H9 (cell line): ENCODE data around the gene ZMYND12. TPM values are rescaled to one million over a fixed set of nuclear protein-coding genes. Genes with fewer than 3 reads are reported as not detected.

Experiments
- DNase-seq: peaks from one replicate; pipeline ENCODE4 v3.0.0-alpha.2; 2017
- H2AFZ ChIP-seq: one replicate; pipeline ENCODE4 v1.6.1; 2013; ENCODE audit warnings: mild to moderate bottlenecking, low read length, control low read depth, moderate library complexity
- H2AK5ac ChIP-seq: 2 replicates; pipeline ENCODE4 v1.6.1; 2013; ENCODE audit warnings: low read length, control low read depth, mixed read lengths; ENCODE audit not compliant: insufficient read length
- H2BK120ac ChIP-seq: one replicate; pipeline ENCODE4 v1.6.1; 2013; ENCODE audit warnings: low read depth, mild to moderate bottlenecking, low read length, control low read depth, inconsistent platforms; ENCODE audit not compliant: poor library complexity, severe bottlenecking
- H2BK12ac ChIP-seq: 2 replicates; pipeline ENCODE4 v1.6.1; 2013; ENCODE audit warnings: low read length, control low read depth, mixed read lengths, low read depth; ENCODE audit not compliant: insufficient read length
- H2BK15ac ChIP-seq: 2 replicates; pipeline ENCODE4 v1.6.1; 2013; ENCODE audit warnings: low read depth, low read length, control low read depth
- H2BK20ac ChIP-seq: one replicate; pipeline ENCODE4 v1.6.1; 2013; ENCODE audit warnings: low read depth, mild to moderate bottlenecking, low read length, control low read depth, inconsistent platforms; ENCODE audit not compliant: poor library complexity, severe bottlenecking
- H2BK5ac ChIP-seq: 2 replicates; pipeline ENCODE4 v1.6.1; 2013; ENCODE audit warnings: low read length, control low read depth, mixed read lengths; ENCODE audit not compliant: insufficient read length
- H3K14ac ChIP-seq: 2 replicates; pipeline ENCODE4 v1.6.1; 2013; ENCODE audit warnings: low read length, control low read depth; ENCODE audit not compliant: insufficient read depth
- H3K18ac ChIP-seq: 2 replicates; pipeline ENCODE4 v1.6.1; 2013; ENCODE audit warnings: low read depth, mild to moderate bottlenecking, mixed read lengths, low read length, control low read depth; ENCODE audit not compliant: insufficient read length
- H3K23ac ChIP-seq: 2 replicates; pipeline ENCODE4 v1.6.1; 2013; ENCODE audit warnings: low read length, control low read depth, mixed read lengths, low read depth; ENCODE audit not compliant: insufficient read length
- H3K23me2 ChIP-seq: 2 replicates; pipeline ENCODE4 v1.6.1; 2013; ENCODE audit warnings: low read depth, mild to moderate bottlenecking, mixed read lengths, low read length, control low read depth; ENCODE audit not compliant: insufficient read length, poor library complexity, severe bottlenecking
- H3K27ac ChIP-seq: 2 replicates; pipeline ENCODE4 v1.5.1; 2013; ENCODE audit warnings: low read length, control low read depth, mixed read lengths, low read depth; ENCODE audit not compliant: insufficient read length
- H3K27me3 ChIP-seq: 2 replicates; pipeline ENCODE4 v1.6.1; 2013; ENCODE audit warnings: low read length, control low read depth, inconsistent platforms; ENCODE audit not compliant: insufficient read depth
- H3K4ac ChIP-seq: 2 replicates; pipeline ENCODE4 v1.6.1; 2013; ENCODE audit warnings: low read depth, mild to moderate bottlenecking, control low read depth, inconsistent platforms, low read length, moderate library complexity
- H3K4me1 ChIP-seq: 2 replicates; pipeline ENCODE4 v1.6.1; 2013; ENCODE audit warnings: low read length, control low read depth, inconsistent platforms; ENCODE audit not compliant: insufficient read depth
- H3K4me2 ChIP-seq: 2 replicates; pipeline ENCODE4 v1.6.1; 2013; ENCODE audit warnings: low read length, control low read depth, mixed read lengths; ENCODE audit not compliant: insufficient read length, insufficient read depth
- H3K56ac ChIP-seq: 2 replicates; pipeline ENCODE4 v1.6.1; 2013; ENCODE audit warnings: low read depth, mild to moderate bottlenecking, mixed read lengths, low read length, control low read depth; ENCODE audit not compliant: insufficient read length
- H3K79me1 ChIP-seq: 2 replicates; pipeline ENCODE4 v1.6.1; 2013; ENCODE audit warnings: low read depth, mild to moderate bottlenecking, moderate library complexity, low read length, control low read depth, inconsistent platforms; ENCODE audit not compliant: insufficient read depth, poor library complexity, severe bottlenecking
- H3K79me2 ChIP-seq: 2 replicates; pipeline ENCODE4 v1.6.1; 2013; ENCODE audit warnings: low read length, control low read depth, inconsistent platforms; ENCODE audit not compliant: insufficient read depth
- H3K9ac ChIP-seq: 2 replicates; pipeline ENCODE4 v1.6.1; 2013; ENCODE audit warnings: low read length, control low read depth, mixed read lengths; ENCODE audit not compliant: insufficient read length; ENCODE audit errors: extremely low read depth
- H3K9me3 ChIP-seq: one replicate; pipeline ENCODE4 v1.6.1; 2013; ENCODE audit warnings: low read depth, low read length, inconsistent platforms; ENCODE audit not compliant: control insufficient read depth
- H3T11ph ChIP-seq: one replicate; pipeline ENCODE4 v1.6.1; 2013; ENCODE audit warnings: mild to moderate bottlenecking, low read length, control low read depth, inconsistent platforms
- H4K20me1 ChIP-seq: one replicate; pipeline ENCODE4 v1.6.1; 2013; ENCODE audit not compliant: control insufficient read depth, insufficient read length, insufficient read depth
- H4K5ac ChIP-seq: 2 replicates; pipeline ENCODE4 v1.6.1; 2013; ENCODE audit warnings: low read depth, mild to moderate bottlenecking, mixed read lengths, low read length, control low read depth; ENCODE audit not compliant: insufficient read length
- H4K8ac ChIP-seq: replicated peaks from 2 replicates; pipeline ENCODE4 v1.6.1; 2013; ENCODE audit warnings: low read length, control low read depth, mixed read lengths, low read depth; ENCODE audit not compliant: insufficient read length
- H4K91ac ChIP-seq: 2 replicates; pipeline ENCODE4 v1.6.1; 2013; ENCODE audit warnings: low read depth, mild to moderate bottlenecking, moderate library complexity, mixed read lengths, low read length, control low read depth; ENCODE audit not compliant: insufficient read length
- H3K27ac Mint-ChIP-seq, 3 experiments: 2 replicates in 2 of 3; 3 replicates in 1 of 3; pipeline ENCODE4 v1.8.0; 2020 to 2021; ENCODE audit warnings: mixed read lengths in 3 of 3, mild to moderate bottlenecking in 1 of 3, moderate library complexity in 1 of 3
- H3K27me3 Mint-ChIP-seq: 2 replicates; pipeline ENCODE4 v1.8.0; 2021; ENCODE audit warnings: low read depth, mild to moderate bottlenecking, moderate library complexity, mixed read lengths
- H3K36me3 Mint-ChIP-seq, 3 experiments: 2 replicates in 2 of 3; 3 replicates in 1 of 3; pipeline ENCODE4 v1.8.0; 2020 to 2021; ENCODE audit warnings: low read depth in 3 of 3, mixed read lengths in 3 of 3; ENCODE audit not compliant: insufficient read depth in 1 of 3
- H3K4me1 Mint-ChIP-seq, 2 experiments: 2 replicates each; pipeline ENCODE4 v1.8.0; 2020; ENCODE audit warnings: mixed read lengths in 2 of 2
- H3K4me3 Mint-ChIP-seq, 2 experiments: 2 replicates in 1 of 2; 3 replicates in 1 of 2; pipeline ENCODE4 v1.8.0; 2020 to 2021; ENCODE audit warnings: mild to moderate bottlenecking in 2 of 2, mixed read lengths in 2 of 2, moderate library complexity in 1 of 2
- H3K9me3 Mint-ChIP-seq, 2 experiments: 2 replicates in 1 of 2; 3 replicates in 1 of 2; pipeline ENCODE4 v1.8.0; 2020; ENCODE audit warnings: mild to moderate bottlenecking in 2 of 2, mixed read lengths in 2 of 2, moderate library complexity in 1 of 2
- CTCF ChIP-seq: fragments of 200-600 bp; sonication (generic); conservative IDR thresholded peaks from 3 replicates; pipeline ENCODE4 v1.8.0; 2021; ENCODE audit warnings: antibody characterized with exemption, mild to moderate bottlenecking
- WGBS: extraction: QIAGEN DNeasy Blood & Tissue Kit; methylation state at CpG from one replicate; pipeline ENCODE4 v1.1.7; 2013; ENCODE audit warnings: missing lambda C conversion rate, low lambda C conversion rate, mixed read lengths; ENCODE audit not compliant: insufficient read length; ENCODE audit errors: extremely low coverage; 5-methylcytosine and 5-hydroxymethylcytosine counted together
- total RNA-seq: library from RNA; stranded (reverse); gene quantifications from 2 replicates; pipeline ENCODE4 v1.2.1, GENCODE V29; 2021

The ZMYND12 gene
- total RNA-seq, 1 experiment from 2014 or later = 0.42 TPM

- Histone ChIP-seq H2AFZ (no peak overlapping the region), H3K23me2 (peaks cover 3% of the 10 kb centered on the region), H4K5ac (no peak overlapping the region), H3K4ac (no peak overlapping the region), H4K91ac (no peak overlapping the region), H3K4me1 (no peaks in the 10 kb centered on the region), H3K27ac (no peak overlapping the region), H3T11ph (no peak overlapping the region), H3K18ac (no peak overlapping the region), H3K79me1 (no peaks in the 10 kb centered on the region), H3K9me3 (no peaks in the 10 kb centered on the region), H3K14ac (no peak overlapping the region), H3K79me2 (no peaks in the 10 kb centered on the region), H3K27me3 (peaks cover 2% of the 10 kb centered on the region; the same call in 1 of the 2 replicates), H2BK120ac (no peak overlapping the region), H2BK12ac (no peak overlapping the region), H3K23ac (no peak overlapping the region), H3K9ac (no peak overlapping the region), H4K20me1 (no peaks in the 10 kb centered on the region), H2BK5ac (no peak overlapping the region), H2AK5ac (no peak overlapping the region), H3K4me2 (peak overlapping the region; percentile 58), H2BK20ac (no peak overlapping the region), H3K56ac (no peak overlapping the region), H2BK15ac (no peak overlapping the region), H4K8ac (no peak overlapping the region)
- no peak for TF ChIP-seq CTCF
- Mint-ChIP-seq H3K36me3 (no peaks in the 10 kb centered on the region), H3K27me3 (peaks cover 38% of the 10 kb centered on the region), H3K4me1 (peaks cover 12 to 13% of the 10 kb centered on the region in 2 experiments), H3K27ac (no peak overlapping the region), H3K9me3 (no peaks in the 10 kb centered on the region), H3K4me3 (peak overlapping the region; percentile 70 to 83)
- no CpG with 5 or more reads among the region's 8 CpGs for WGBS
- DNase-seq = no peak
Observed at GRCh38 chr1:42381280-42381673, 74.5 kb downstream of the ZMYND12 start.
